Nephron progenitor cell (in vitro differentiated cells): ENCODE data around the gene CFAP107.

Source experiments
- DNase-seq: peaks from one replicate; pipeline ENCODE4 v3.0.0; 2021
- H3K27ac Mint-ChIP-seq: 2 replicates; pipeline ENCODE4 v1.8.0; 2021; ENCODE audit warnings: mild to moderate bottlenecking, moderate library complexity, mixed read lengths
- H3K27me3 Mint-ChIP-seq: 2 replicates; pipeline ENCODE4 v1.8.0; 2021; ENCODE audit warnings: mild to moderate bottlenecking, low read depth, mixed read lengths; ENCODE audit not compliant: poor library complexity
- H3K36me3 Mint-ChIP-seq: 2 replicates; pipeline ENCODE4 v1.8.0; 2021; ENCODE audit warnings: low read depth, mixed read lengths
- H3K4me1 Mint-ChIP-seq: 2 replicates; pipeline ENCODE4 v1.8.0; 2021; ENCODE audit warnings: mixed read lengths
- H3K4me3 Mint-ChIP-seq: 2 replicates; pipeline ENCODE4 v1.8.0; 2021; ENCODE audit warnings: mild to moderate bottlenecking, moderate library complexity, mixed read lengths
- H3K9me3 Mint-ChIP-seq: 2 replicates; pipeline ENCODE4 v1.8.0; 2021; ENCODE audit warnings: mild to moderate bottlenecking, moderate library complexity, mixed read lengths
- CTCF ChIP-seq: fragments of 200-600 bp; sonication (generic); IDR thresholded peaks from 2 replicates; pipeline ENCODE4 v1.5.0; 2021; ENCODE audit warnings: antibody characterized with exemption

CFAP107 gene

GRCh38 chr1:12761781-12762180 lies 15.8 kb downstream of the CFAP107 start:
- Mint-ChIP-seq H3K27ac (no peak overlapping the region), H3K9me3 (peaks cover 2% of the 10 kb centered on the region), H3K4me3 (no peak overlapping the region), H3K27me3 (peaks cover 38% of the 10 kb centered on the region), H3K4me1 (peaks cover 6% of the 10 kb centered on the region), H3K36me3 (no peaks in the 10 kb centered on the region)
- no peak for DNase-seq
- no peak for TF ChIP-seq CTCF

DNA sequence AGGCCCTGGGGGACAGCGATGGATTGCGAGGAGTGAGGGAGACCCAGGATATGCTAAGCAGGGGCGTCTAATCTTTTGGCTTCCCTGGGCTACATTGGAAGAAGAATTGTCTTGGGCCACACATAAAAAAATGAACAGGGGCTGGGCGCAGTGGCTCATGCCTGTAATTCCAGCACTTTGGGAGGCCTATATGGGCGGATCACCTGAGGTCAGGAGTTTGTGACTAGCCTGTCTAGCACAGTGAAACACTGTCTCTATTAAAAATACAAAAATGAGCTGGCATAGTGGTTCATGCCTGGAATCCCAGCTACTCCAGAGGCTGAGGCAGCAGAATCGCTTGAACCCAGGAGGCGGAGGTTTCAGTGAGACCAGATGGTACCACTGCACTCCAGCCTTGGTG lies 16.8 kb downstream of the CFAP107 start:
- no peak for DNase-seq
- H3K36me3 Mint-ChIP-seq: no peaks in the 10 kb centered on the region
- peaks cover 3% of the 10 kb centered on the region for H3K9me3 Mint-ChIP-seq
- H3K27ac Mint-ChIP-seq: no peak overlapping the region
- TF ChIP-seq CTCF: no peak
- H3K27me3 Mint-ChIP-seq: peaks cover 30% of the 10 kb centered on the region
- H3K4me1 Mint-ChIP-seq: peaks cover 6% of the 10 kb centered on the region
- H3K4me3 Mint-ChIP-seq: no peak overlapping the region

DNA sequence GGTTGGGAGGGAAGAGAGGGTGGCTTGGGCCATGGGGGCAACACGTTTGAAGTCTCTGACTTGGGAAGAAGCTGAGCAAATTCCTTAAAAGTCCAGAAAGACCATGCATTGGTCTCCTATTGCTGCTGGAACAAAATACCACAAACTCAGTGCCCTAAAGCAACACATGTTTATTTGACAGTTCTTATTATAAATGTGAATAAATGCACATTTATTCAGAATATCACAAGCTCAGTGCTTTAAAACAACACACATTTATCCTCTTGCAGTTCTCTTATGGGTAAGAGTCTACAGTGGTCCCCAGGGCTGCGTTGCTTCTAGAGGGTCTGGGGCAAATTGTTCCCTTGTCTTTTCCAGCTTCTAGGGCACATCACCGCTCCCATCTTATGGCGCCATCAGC lies 17.5 kb downstream of the CFAP107 start:
- Mint-ChIP-seq H3K27ac (no peak overlapping the region), H3K36me3 (no peaks in the 10 kb centered on the region), H3K9me3 (peaks cover 3% of the 10 kb centered on the region), H3K27me3 (peaks cover 27% of the 10 kb centered on the region), H3K4me1 (peaks cover 2% of the 10 kb centered on the region), H3K4me3 (no peak overlapping the region)
- no peak for DNase-seq
- no peak for TF ChIP-seq CTCF

DNA sequence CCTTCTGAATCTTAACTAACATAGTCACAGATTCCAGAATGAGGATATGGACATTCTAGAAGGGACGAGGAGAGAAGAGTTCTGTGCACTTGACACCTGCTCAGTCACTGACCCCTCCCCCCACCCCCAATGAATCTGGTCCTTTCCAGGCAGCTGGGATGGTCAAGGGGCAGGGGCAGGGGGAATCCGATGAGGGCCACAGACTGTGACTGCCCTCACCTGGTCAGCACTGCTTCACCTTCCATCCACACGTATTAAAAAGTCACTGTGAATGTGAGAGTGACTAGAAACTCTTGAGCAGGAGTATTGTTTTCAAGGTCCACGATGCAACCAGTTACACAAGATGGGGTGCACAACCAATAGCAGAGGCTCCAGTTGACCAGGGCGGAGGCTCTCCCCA lies 18.0 kb downstream of the CFAP107 start:
- no peaks in the 10 kb centered on the region for H3K4me1 Mint-ChIP-seq
- H3K9me3 Mint-ChIP-seq: peaks cover 3% of the 10 kb centered on the region
- H3K27me3 Mint-ChIP-seq: peaks cover 27% of the 10 kb centered on the region
- DNase-seq: no peak
- no peak for TF ChIP-seq CTCF
- H3K36me3 Mint-ChIP-seq: no peaks in the 10 kb centered on the region
- H3K4me3 Mint-ChIP-seq: no peak overlapping the region
- H3K27ac Mint-ChIP-seq: no peak overlapping the region

GRCh38 chr1:12769031-12769430 lies 23.0 kb downstream of the CFAP107 start:
- peaks cover 25% of the 10 kb centered on the region for H3K27me3 Mint-ChIP-seq
- DNase-seq: no peak
- H3K9me3 Mint-ChIP-seq: peaks cover 17% of the 10 kb centered on the region
- no peaks in the 10 kb centered on the region for H3K4me1 Mint-ChIP-seq
- H3K4me3 Mint-ChIP-seq: no peak overlapping the region
- TF ChIP-seq CTCF: no peak
- no peak overlapping the region for H3K27ac Mint-ChIP-seq
- H3K36me3 Mint-ChIP-seq: no peaks in the 10 kb centered on the region

- peak overlapping the region; percentile 71 for H3K27ac Mint-ChIP-seq
- peaks cover 26% of the 10 kb centered on the region for H3K27me3 Mint-ChIP-seq
- no peak for TF ChIP-seq CTCF
- H3K9me3 Mint-ChIP-seq: peaks cover 18% of the 10 kb centered on the region
- no peak for DNase-seq
- H3K4me1 Mint-ChIP-seq: no peaks in the 10 kb centered on the region
- H3K4me3 Mint-ChIP-seq: no peak overlapping the region
- no peaks in the 10 kb centered on the region for H3K36me3 Mint-ChIP-seq
These were observed 24.0 kb downstream of the CFAP107 start for GRCh38 chr1:12769976-12770505.
